Activated gamma-delta T cell (primary cell): ENCODE data around the gene PA2G4.
"Not testable (repeated sequence)": the region's sequence is repeated elsewhere in the genome, so short reads cannot be mapped to it uniquely, and the experiment has no call there.

Experiments used
- DNase-seq: peaks from one replicate; lab custom pipeline; 2025; lab: John Stamatoyannopoulos, UW
- total RNA-seq, 2 donors: gene quantifications; one replicate each; lab custom pipeline; 2026; lab: John Stamatoyannopoulos, UW

PA2G4 gene
- 84.7 to 93.6 reads per million in 2 donors for total RNA-seq

DNA sequence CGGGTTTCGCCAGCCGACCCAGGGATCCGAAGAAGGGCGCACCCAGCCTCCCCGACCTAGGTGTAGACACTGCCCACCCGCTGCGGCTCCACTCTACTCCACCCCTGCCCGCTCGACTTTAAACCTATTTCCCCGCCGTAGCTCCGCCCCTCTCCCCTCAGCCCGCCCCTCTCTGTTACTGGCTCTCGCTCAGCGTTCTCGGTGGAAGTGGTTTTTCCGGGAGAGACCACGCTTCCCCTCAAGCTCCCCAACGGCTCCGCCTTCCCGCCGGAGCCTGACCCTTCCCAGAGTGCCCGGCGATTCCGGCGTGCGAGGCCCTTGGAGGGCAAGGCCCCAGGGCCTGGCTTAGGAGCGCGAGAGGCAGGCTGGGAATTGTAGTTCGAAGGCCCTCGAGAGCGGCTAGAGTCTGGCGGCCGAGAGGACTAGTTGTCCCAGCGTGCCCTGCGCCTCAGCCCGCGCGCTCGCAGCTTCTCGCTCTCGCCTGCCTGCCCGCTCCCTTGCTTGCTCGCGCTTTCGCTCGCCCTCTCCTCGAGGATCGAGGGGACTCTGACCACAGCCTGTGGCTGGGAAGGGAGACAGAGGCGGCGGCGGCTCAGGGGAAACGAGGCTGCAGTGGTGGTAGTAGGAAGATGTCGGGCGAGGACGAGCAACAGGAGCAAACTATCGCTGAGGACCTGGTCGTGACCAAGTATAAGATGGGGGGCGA lies at the start of gene PA2G4:
Gene PA2G4, plus strand, starts transcription at position 451 of the 706 bp plus-strand sequence. Its CDS starts 179 bp downstream, at position 630.
- peak; percentile 83 for DNase-seq

DNA sequence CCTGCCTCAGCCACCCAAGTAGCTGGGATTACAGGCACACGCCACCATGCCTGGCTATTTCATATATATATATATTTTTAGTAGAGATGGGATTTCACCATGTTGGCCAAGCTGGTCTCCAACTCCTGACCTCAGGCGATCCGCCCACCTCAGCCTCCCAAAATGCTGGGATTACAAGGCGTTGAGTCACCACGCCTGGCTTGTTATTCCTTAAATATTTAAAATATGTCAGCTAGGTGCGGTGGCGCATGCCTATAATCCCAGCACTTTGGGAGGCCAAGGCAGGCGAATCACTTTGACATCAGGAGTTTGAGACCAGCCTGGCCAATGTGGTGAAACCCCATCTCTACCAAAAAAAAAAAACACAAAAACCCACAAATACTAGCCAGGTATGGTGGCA lies 44.4 kb upstream of the PA2G4 start:
- DNase-seq: not testable (repeated sequence)

DNA sequence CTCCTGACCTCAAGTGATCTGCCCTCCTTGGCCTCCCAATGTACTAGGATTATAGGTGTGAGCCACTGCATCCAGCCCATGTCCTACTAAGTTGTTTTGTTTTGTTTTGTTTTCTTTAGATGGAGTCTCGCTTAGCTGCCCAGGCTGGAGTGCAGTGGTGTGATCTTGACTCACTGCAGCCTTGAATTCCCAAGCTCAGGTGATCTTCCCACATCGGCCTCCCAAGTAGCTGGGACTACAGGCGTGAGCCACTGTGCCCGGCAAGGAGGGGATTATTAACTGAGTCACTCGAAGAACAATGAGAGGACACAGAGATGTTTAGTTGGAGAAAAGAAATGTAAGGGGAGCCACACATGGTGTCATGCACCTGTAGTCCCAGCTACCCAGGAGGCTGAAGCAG lies 42.4 kb upstream of the PA2G4 start:
- DNase-seq: no peak

DNA sequence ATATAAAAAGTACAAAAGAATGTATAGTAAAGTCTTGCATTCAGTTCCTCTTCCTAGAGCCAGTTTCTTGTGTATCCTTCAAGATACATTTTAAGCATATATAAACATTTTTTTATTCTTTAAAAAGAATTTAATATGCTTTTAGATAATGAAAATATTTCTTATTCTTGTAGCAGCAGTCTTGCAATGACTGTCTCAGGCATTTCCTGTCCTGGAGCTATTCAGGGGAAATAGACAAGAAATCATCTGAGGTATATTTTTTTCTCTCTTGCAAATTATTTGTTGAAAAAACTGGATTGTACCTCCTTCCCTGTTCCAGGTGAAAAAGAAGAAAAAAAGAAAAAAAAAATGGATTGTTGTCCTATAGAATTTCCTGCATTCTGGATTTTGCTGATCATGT lies 41.4 kb upstream of the PA2G4 start:
- DNase-seq: no peak

DNA sequence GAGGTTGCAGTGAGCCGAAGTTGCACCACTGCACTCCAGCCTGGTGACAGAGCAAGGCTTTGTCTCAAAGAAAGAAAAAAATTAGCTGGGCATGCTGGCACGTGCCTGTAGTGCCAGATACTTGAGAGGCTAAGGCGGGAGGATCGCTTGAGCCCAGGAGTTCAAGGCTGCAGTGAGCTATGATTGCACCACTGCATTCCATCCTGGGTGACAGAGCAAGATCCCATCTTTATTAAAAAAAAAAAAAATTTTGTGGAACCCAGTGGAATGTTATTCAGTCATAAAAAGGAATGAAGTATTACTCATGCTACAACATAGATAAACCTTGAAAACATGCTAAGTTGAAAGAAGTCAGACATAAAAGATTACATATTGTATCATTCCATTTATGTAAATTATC lies 32.7 kb upstream of the PA2G4 start:
- no peak for DNase-seq

DNA sequence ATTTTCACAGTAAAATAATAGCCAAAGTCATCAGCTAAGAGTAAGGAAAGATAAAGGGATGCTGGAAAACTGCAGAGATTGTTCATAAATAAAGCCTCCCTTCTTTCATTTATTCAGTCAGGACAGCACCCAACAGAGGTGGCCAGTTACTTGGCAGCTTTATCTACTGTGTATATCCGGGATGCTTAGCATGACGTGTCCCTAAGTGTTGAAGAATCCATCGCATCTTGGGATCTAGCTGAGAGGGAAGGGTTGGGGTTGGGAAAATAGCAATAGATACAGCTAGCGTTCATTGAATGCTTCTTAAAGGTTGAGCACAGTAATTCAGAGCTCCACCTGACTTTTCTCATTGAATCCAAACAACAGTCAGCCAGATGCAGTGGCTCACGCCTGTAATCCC lies 30.0 kb upstream of the PA2G4 start:
- no peak for DNase-seq

DNA sequence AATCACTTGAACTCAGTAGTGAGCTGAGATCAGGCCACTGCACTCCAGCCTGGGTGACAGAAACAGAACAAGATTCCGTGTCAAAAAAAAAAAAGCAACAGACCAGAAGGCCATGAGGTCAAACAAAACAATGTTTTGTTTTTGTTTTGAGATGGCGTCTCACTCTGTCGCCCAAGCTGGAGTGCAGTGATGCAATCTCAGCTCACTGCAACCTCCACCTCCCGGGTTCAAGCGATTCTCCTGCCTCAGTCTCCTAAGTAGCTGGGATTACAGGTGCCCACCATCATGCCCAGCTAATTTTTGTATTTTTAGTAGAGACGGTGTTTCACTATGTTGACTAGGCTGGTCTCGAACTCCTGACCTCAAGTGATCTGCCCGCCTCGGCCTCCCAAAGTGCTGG lies 26.4 kb upstream of the PA2G4 start:
- not testable (repeated sequence) for DNase-seq

DNA sequence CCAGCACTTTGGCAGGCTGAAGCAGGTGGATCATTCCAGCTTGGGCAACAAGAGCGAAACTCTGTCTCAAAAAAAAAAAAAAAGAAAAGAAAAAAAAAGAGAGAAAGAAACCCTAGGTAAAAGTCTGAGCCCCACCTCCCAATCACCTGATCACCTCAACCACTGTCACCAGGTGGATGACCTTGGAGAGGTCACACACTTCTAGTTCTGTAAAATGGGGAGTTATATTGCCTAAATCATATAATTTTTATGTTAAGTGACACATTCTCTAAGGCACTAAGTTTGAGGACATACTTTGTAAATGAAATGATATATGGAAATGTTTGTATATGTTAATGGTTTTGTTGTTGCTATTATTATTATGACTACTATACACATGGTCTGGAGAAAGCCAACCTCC lies 25.9 kb upstream of the PA2G4 start:
- no peak for DNase-seq

DNA sequence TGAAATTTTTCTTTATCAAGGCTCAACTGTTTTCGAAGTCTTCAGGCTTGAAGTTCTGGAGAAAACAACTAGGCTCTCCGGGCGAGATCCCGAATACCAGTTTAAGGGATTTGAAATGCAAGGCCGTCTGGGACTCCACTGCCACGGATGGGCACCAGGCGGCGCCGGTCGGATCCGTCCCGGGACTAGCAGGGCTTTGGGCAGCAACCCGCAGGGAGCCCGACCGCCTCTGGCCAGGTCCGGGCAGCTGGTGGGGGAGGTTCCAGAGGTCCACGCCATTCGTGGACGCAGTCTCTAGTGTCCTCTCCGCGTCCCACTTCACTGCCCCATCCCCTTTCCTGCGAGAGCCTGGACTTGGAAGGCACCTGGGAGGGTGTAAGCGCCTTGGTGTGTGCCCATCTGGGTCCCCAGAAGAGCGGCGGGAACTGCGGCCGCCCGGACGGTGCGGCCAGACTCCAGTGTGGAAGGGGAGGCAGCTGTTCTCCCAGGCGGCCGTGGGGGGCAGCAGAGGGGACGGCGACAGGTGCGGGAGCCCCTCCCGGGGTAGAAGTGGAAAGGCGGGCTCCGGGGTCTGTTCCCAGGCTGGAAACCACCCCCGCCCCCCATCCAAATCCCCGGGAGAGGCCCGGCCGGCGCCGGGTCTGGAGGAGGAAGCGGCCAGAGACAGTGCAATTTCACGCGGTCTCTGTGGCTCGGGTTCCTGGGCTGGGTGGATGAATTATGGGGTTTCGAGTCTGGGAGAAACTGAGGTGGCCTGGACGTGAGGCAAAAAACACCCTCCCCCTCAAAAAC lies 25.2 kb upstream of the PA2G4 start:
- peak; percentile 29 for DNase-seq

DNA sequence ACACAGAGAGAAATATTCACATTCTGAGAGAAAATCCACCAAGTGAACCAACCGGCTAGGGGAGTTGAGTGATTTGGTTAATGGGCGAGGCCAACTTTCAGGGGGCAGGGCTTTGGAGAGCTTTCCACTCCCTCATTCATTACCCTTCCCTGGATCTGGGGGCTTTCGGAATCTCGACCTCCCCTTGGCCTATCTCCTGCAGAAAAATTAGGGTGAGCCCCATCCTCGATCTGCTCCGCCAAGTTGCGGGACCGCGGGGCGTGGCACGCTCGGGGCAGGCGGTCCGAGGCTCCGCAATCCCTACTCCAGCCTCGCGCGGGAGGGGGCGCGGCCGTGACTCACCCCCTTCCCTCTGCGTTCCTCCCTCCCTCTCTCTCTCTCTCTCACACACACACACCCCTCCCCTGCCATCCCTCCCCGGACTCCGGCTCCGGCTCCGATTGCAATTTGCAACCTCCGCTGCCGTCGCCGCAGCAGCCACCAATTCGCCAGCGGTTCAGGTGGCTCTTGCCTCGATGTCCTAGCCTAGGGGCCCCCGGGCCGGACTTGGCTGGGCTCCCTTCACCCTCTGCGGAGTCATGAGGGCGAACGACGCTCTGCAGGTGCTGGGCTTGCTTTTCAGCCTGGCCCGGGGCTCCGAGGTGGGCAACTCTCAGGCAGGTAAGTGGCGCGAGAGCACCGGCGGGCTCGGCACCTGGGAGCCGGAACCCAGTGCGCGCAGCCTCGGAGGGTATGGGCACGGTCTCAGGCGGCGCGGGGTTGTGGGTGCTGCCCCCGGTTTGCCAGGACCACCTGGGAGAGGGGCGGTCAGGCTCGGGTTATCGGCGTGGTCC lies 24.4 kb upstream of the PA2G4 start, which contains the start of gene ERBB3:
Gene ERBB3, plus strand, starts transcription at position 443 of the 833 bp plus-strand sequence. Its CDS starts 136 bp downstream, at position 579.
- DNase-seq: peak; percentile 50

DNA sequence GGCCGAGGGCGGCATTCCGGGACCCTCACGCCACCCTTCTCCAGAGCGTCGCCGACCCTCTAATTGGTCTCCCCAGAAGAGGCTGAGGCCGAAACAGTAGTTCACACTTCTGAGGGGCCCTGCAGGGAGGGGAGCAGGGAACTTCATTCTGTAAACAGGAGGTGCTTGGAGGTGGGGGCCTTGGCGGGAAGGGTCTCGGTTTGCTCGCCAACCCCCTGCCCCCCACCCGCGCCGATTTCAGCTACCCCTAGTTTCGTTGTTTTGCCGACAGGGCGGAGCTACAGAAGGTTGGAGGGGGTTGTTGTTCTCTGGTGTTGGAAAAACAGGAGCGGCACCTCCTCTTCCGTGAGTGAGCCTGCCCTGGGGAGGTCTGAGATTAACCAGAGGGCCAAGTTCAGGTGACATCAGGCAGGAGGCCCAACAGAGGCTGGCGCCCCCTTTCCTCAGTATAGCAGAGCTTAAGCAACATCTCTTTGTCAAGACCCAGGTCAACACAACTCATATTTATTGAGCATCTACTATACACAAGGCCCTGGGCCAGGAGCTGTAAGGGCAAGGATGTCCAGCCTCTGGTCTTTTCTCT lies 23.7 kb upstream of the PA2G4 start:
- no peak for DNase-seq

DNA sequence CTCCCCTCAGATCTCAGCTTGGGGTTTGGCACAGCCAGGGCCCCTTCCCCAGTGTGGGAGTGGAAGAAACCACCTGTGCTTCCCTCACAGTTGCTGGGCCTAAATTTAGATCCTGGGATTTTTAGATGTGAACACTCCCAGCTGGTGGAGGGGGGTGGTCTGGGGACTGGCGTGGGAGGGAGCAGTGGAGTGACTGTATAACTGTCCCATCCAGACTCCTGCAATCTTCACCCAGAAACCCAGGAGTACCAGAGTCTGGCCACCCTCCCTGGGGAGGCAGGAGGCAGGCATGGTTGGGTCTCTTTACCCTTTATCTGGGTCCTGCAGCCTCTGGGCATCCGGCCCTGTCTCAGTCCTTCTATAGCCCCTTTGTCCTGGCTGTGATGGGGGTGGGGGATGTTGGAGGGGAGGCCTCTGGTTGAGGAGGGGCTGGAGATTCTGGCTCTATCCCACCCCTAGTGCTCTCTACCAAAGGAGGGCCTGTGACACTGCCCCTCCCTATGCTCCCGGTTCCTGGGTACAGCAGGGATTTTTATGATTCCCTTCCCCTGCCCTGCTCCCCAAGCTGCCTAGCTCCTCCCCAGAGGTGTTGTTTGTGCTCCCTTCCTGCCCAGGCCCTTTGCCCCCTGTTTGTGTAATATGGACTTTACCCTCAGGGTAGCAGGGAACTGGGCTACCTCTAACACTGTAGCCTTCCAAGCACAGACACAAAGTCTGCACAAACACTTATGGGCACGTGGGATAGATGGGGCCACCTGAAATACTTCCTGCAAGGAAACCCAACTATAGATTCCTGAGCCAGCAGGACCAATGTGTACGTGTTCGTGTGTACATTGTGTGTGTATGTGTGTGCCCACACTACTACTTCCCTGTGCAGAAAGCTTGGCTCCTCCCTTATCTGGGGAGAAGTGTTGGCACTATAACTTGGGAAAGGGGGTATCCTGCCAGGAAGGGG lies 22.7 kb upstream of the PA2G4 start:
- no peak for DNase-seq

DNA sequence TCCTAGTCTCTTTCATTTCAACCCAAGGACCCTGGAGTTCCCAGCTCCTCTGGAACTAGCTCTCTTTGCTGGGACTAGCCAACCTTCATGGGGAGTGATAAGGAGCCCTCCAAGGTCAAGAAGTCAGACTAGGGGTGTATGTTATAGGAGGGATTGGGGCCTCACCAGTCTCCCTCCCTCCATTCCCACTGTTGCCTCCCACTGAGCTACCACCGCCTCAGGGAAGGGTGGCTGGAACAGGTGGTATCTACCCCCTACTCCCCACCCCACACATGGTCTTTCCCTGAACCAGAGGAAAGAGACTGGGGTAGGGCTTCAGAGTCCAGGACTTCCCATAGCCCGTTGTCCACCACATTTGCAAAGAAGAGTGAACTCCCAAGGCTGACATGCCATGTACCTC lies 22.0 kb upstream of the PA2G4 start:
- no peak for DNase-seq

DNA sequence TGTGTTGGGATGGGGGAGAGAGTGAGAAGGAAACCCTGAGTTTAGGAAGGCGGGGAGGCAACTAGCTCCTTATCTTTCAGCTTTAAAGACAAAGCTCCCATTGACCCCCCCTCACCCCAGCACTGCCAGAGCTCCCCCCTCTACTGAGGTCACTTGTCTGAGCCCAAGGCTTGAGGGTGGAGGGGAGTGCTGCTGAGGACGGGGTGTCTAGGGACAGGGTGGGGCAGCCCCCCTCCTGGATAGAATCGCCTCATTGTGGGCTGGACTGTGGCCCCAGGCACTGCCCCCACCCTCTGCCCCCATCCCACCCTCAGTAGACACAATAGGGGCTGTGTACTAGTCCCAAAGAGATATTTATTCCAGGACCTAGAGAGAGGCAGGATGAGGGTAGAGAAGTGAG lies 21.4 kb upstream of the PA2G4 start:
- no peak for DNase-seq

DNA sequence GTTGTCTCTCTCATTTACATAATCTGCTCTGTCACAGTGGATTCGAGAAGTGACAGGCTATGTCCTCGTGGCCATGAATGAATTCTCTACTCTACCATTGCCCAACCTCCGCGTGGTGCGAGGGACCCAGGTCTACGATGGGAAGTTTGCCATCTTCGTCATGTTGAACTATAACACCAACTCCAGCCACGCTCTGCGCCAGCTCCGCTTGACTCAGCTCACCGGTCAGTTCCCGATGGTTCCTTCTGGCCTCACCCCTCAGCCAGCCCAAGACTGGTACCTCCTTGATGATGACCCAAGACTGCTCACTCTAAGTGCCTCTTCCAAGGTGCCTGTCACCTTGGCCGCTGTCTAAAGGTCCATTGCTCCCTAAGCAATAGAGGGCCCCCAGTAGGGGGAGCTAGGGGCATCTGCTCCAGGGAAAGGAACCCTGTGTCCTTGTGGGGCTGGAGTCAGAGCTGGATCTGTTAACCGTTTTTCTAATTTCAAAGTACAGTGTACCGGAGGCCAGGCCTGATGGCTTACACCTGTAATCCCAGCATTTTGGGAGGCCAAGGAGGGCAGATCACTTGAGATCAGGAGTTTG lies 19.3 kb upstream of the PA2G4 start:
- DNase-seq: no peak

DNA sequence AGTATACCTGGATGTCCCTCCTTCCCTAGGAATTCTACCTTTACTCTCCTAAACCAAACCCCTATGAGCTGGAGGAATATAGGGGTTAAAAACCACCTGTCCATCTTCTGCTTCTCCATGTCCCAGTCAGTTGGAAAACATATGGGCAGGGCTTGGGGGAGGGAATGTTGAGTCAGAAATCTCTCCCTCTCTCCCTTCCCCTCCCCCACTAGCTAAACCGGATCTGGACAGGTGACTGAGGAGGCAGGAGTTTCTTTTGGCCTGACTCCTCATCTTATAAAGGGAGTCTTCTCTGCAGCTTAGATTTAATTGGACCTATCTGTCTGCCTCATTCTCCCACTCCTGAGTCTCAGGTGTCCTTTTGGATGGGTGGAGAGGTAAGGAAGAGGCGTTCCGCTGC lies 18.3 kb upstream of the PA2G4 start:
- DNase-seq: no peak

DNA sequence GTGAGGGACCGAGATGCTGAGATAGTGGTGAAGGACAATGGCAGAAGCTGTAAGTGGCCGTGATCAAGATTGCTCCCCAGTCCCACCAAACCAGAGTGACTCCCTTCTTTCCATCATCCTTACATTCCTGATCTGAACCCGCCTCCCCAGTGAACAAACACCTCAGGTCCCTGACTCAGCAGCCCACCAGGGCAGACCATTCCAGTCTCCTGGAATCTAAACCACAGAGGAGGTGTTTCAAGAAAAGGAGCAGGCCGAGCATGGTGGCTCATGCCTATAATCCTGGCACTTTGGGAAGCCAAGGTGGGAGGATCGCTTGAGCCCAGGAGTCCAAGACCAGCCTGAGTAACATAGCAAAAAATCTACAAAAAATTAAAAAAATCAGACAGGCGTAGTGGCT lies 17.8 kb upstream of the PA2G4 start:
- DNase-seq: no peak

DNA sequence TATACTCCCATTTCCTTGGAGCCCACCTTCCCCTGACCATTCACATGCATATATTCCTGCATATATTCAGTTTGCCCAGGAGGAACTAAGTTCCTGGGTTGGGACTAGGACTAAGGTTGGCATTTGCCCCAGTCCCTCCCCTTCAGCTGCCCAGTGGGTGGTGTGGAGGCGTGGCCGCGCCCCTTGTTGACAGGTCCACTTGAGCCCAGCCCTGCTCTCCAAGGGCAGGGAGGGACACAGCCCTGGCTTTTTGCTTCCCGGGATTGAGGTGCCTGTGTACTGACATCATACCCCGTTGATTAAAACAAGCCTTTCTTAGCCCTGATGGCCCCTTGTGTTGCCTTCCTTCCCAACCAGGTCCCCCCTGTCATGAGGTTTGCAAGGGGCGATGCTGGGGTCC lies 17.1 kb upstream of the PA2G4 start:
- DNase-seq: no peak

DNA sequence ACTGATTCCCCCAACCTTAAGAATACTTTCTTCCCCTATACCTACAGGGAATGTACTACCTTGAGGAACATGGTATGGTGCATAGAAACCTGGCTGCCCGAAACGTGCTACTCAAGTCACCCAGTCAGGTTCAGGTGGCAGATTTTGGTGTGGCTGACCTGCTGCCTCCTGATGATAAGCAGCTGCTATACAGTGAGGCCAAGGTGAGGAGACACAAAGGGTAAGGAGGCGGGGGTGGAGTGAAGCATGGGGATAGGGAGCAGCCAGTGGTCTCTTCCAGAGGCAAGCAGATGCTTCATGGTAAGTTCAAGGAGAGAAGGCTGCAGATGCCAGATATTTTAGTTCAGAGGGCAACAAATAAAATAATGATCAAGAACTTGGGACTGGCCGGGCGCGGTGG lies 6.6 kb upstream of the PA2G4 start:
- no peak for DNase-seq

DNA sequence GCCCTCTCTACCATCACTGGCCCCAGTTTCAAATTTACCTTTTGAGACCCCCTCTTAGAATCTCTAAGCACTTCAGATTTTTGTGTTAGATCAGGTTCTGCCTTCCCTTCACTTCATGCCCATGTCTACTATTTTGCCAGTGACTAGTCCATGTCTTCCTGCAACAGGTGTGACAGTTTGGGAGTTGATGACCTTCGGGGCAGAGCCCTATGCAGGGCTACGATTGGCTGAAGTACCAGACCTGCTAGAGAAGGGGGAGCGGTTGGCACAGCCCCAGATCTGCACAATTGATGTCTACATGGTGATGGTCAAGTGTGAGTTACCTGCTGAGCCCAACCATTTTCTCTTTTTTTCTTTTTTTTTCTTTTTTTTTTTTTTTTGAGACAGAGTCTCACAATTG lies 5.8 kb upstream of the PA2G4 start:
- no peak for DNase-seq
